Body of pancreas (tissue), 4 donors: Measurements from ENCODE around the gene CALCOCO2. TPM values are rescaled to one million over a fixed set of nuclear protein-coding genes. Genes with fewer than 3 reads are reported as not detected.

Experiments
- ATAC-seq: fragments of 150-250 bp; one replicate; pipeline ENCODE4 v1.9.1; 2016
- DNase-seq, 4 donors: peaks; one replicate each; pipeline ENCODE4 v3.0.0-alpha.2; 2019
- H3K27ac ChIP-seq, 4 donors: fragments of 200-600 bp; sonication (generic); 1 replicate in 3 of 4; 2 replicates in 1 of 4; pipeline versions ENCODE4 v1.5.1 to v1.6.1; 2016 to 2019; ENCODE audit warnings: mild to moderate bottlenecking in 1 of 4, mixed read lengths in 1 of 4, moderate library complexity in 1 of 4
- H3K27me3 ChIP-seq, 2 donors: fragments of 200-600 bp; sonication (generic); one replicate each; pipeline ENCODE4 v1.6.0; 2016; ENCODE audit warnings: mild to moderate bottlenecking in 1 of 2
- H3K36me3 ChIP-seq, 2 donors: fragments of 200-600 bp; sonication (generic); replicated peaks in 1 of 2; 2 replicates each; pipeline ENCODE4 v1.5.1; 2016; ENCODE audit warnings: low read depth in 2 of 2; ENCODE audit not compliant: insufficient read depth in 1 of 2
- H3K4me1 ChIP-seq: fragments of 200-600 bp; sonication (generic); one replicate; pipeline ENCODE4 v1.6.0; 2016
- H3K4me3 ChIP-seq, 2 donors: fragments of 200-600 bp; sonication (generic); 1 replicate in 1 of 2; 2 replicates in 1 of 2; pipeline ENCODE4 v1.5.1; 2016 to 2019
- H3K9me3 ChIP-seq, 3 donors: fragments of 200-600 bp; sonication (generic); 1 replicate in 2 of 3; 2 replicates in 1 of 3; pipeline ENCODE4 v1.5.1; 2016
- CTCF ChIP-seq, 7 experiments: fragments of 450-650 bp in 4 of 7; fragments of 200-600 bp in 3 of 7; sonication (generic) in 3 of 7; IDR thresholded peaks; one replicate each; pipeline ENCODE4 v1.5.1; 2016 to 2019; ENCODE audit warnings: antibody characterized with exemption in 7 of 7
- POLR2A ChIP-seq, 3 donors: fragments of 450-650 bp; IDR thresholded peaks; one replicate each; pipeline ENCODE4 v1.6.1; 2016; ENCODE audit warnings: antibody characterized with exemption in 3 of 3, mild to moderate bottlenecking in 2 of 3
- WGBS, 2 donors: methylation state at CpG; one replicate each; pipeline ENCODE4 v1.1.5; 2017; 5-methylcytosine and 5-hydroxymethylcytosine counted together
- intact Hi-C: fragments of 100-400 bp; cut with DNase I; formaldehyde crosslinking; loops from one replicate; pipeline ENCODE4 v1.15.1; 2023
- total RNA-seq, 2 donors: library from RNA; depleted of rRNA; stranded (reverse); fragments of >200 nt; gene quantifications; one replicate each; pipeline ENCODE4 v1.1.0, GENCODE V29; 2016

The CALCOCO2 gene
- total RNA-seq, 2 donors from 2014 or later = 62.8 to 69.9 TPM

- intact Hi-C loops = no loop called here
- H3K9me3 ChIP-seq = no peaks in the 10 kb centered on the region
- peak within 1 kb of the TSS; percentile 68 to 88 (median 82) for H3K27ac ChIP-seq
- H3K4me3 ChIP-seq = peak within 1 kb of the TSS; percentile 68 to 77
- DNase-seq (peak; percentile 92 to 96 (median 94)), ATAC-seq (peak; percentile 98)
- peaks cover 30% of the 10 kb centered on the region for H3K4me1 ChIP-seq
- no peaks in the 10 kb centered on the region for H3K36me3 ChIP-seq
- 0% methylated on average over 19 to 79 of the region's 81 CpGs for WGBS, 2 donors
- TF ChIP-seq CTCF (IDR thresholded peaks at IDR 0.05) = peak in 2 of 7 experiments; percentile 11 to 14
- peak; percentile 82 to 94 (median 93) for TF ChIP-seq POLR2A (IDR thresholded peaks at IDR 0.05)
- H3K27me3 ChIP-seq = no peaks in the 10 kb centered on the region
Observed at GRCh38 chr17:48908047-48908843, 77.4 kb downstream of the CALCOCO2 start, which contains the start of gene UBE2Z. Gene UBE2Z (plus strand): TSS chr17:48908407. CDS start chr17:48908504, 97 bp downstream.

DNA sequence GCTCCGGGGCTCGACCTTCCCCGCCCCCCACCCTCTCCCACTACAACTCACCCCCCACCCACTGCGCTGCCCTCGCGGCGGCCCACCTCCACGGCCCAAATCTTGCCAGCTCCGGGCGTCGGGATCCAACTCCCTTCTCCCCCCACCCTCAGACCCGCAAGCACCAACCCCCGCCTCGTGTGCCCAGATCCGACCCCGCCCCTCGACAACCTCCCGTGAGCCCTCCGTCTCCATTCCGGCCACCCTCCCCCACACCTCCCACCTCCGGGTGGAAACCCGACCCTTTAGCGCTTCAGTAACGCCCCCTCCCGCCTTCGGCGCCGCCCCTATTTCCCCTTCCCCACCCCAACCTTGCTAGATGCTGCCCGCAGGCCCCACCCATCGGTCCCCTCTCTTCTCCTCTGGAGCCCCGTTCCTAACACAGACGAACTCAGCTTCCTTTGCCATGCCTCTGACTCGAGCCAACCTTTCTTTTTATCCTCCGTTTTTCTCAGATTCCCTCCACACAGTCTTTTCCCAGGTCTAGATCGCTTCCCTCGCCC is 78.1 kb downstream of the CALCOCO2 start:
- TF ChIP-seq POLR2A (IDR thresholded peaks at IDR 0.05) = peak in 2 of 3 donors; percentile 26 to 53
- no peak for TF ChIP-seq CTCF (IDR thresholded peaks at IDR 0.05)
- H3K4me3 ChIP-seq = peak overlapping the region; percentile 68 to 77
- H3K9me3 ChIP-seq = no peaks in the 10 kb centered on the region
- no peaks in the 10 kb centered on the region for H3K27me3 ChIP-seq
- peak overlapping the region; percentile 68 to 88 (median 82) for H3K27ac ChIP-seq
- peak; percentile 36 for ATAC-seq
- peaks cover 30% of the 10 kb centered on the region for H3K4me1 ChIP-seq
- peak; percentile 69 to 80 (median 74) for DNase-seq
- no peaks in the 10 kb centered on the region for H3K36me3 ChIP-seq
- intact Hi-C loops = no loop called here
- WGBS, 2 donors = 2% methylated on average over 34 to 35 of the region's 36 CpGs

GRCh38 chr17:48909783-48910182 is 78.9 kb downstream of the CALCOCO2 start:
- WGBS, 2 donors = 38 to 50% methylated on average over 4 of the region's 4 CpGs
- intact Hi-C loops = no loop called here
- TF ChIP-seq CTCF (IDR thresholded peaks at IDR 0.05) (no peak), POLR2A (IDR thresholded peaks at IDR 0.05) (no peak)
- Histone ChIP-seq H3K27ac (peak overlapping the region in 3 of 4 donors; percentile 18 to 88 (median 84)), H3K4me1 (peaks cover 30% of the 10 kb centered on the region), H3K36me3 (no peaks in the 10 kb centered on the region), H3K4me3 (peak overlapping the region in 1 of 2 donors; percentile 77), H3K27me3 (no peaks in the 10 kb centered on the region), H3K9me3 (no peaks in the 10 kb centered on the region)
- DNase-seq = peak in 2 of 4 donors; percentile 30 to 33
- no peak for ATAC-seq

DNA sequence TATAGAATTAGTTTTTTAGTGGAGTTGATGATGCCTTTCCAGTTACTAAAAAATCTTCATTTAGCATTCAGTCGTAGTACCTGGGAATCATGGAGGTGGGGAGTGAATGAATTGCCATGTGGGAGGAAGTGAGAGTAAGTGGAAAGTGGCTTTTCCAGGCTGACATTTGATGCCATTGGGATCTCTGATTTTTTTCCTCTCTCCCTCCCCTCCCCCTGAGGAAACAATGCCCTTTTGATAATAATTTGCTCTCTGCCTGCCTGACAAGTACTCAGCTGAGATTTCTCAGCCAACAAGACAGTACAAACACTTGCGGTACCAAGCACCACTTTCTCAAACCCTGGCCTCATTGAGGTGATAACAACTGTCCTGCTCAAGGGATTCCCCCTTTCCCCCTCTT is 79.5 kb downstream of the CALCOCO2 start:
- no peaks in the 10 kb centered on the region for H3K27me3 ChIP-seq

More for the DNA sequence above, 79.5 kb downstream of the CALCOCO2 start:
- WGBS, 2 donors = 30 to 33% methylated on average over 2 of the region's 2 CpGs
- Histone ChIP-seq H3K4me1 (peaks cover 30% of the 10 kb centered on the region), H3K9me3 (no peaks in the 10 kb centered on the region), H3K36me3 (no peaks in the 10 kb centered on the region), H3K27ac (peak overlapping the region in 3 of 4 donors; percentile 18 to 88 (median 84)), H3K4me3 (no peak overlapping the region)
- intact Hi-C loops = no loop called here
- no peak for DNase-seq
- TF ChIP-seq CTCF (IDR thresholded peaks at IDR 0.05) (no peak), POLR2A (IDR thresholded peaks at IDR 0.05) (no peak)
- ATAC-seq = no peak
